ENCODE measurements around the gene FBXW9. TPM values are rescaled to one million over a fixed set of nuclear protein-coding genes. Genes with fewer than 3 reads are reported as not detected.

FBXW9 gene
- total and polyA plus RNA-seq, 2 experiments from 2014 or later, result 6.6 to 19.4 TPM

- H3K36me3 Mint-ChIP-seq (ENCODE audit: low read depth), result peaks cover 40% of the 10 kb centered on the region
- no peaks in the 10 kb centered on the region for H3K27me3 ChIP-seq (ENCODE audit: insufficient read depth)
- H3K27me3 Mint-ChIP-seq (ENCODE audit: insufficient read depth, low read depth, poor library complexity), result peaks cover 27% of the 10 kb centered on the region
- H3K9me3 Mint-ChIP-seq, result no peaks in the 10 kb centered on the region
- ATAC-seq, result peak; percentile 72
- H3K27ac ChIP-seq (ENCODE audit: low read depth), result peak overlapping the region; percentile 96
- peaks cover 36% of the 10 kb centered on the region for H3F3A ChIP-seq (replicated peaks; ENCODE audit: low read depth)
- peaks cover 9% of the 10 kb centered on the region; the same call in 1 of the 2 replicates for H3K4me1 ChIP-seq (ENCODE audit: insufficient read depth)
- H3K4me2 ChIP-seq, result peak overlapping the region; percentile 100
- H3K4me1 Mint-ChIP-seq, result peaks cover 14% of the 10 kb centered on the region
- TF ChIP-seq ZNF331 (CRISPR knock-in tag; IDR thresholded peaks at IDR 0.05; ENCODE audit: low read depth), result no peak
- TF ChIP-seq EZH2 (IDR thresholded peaks at IDR 0.05; ENCODE audit: low read depth, unreplicated experiment), result no peak
- TF ChIP-seq, protein P1, sequence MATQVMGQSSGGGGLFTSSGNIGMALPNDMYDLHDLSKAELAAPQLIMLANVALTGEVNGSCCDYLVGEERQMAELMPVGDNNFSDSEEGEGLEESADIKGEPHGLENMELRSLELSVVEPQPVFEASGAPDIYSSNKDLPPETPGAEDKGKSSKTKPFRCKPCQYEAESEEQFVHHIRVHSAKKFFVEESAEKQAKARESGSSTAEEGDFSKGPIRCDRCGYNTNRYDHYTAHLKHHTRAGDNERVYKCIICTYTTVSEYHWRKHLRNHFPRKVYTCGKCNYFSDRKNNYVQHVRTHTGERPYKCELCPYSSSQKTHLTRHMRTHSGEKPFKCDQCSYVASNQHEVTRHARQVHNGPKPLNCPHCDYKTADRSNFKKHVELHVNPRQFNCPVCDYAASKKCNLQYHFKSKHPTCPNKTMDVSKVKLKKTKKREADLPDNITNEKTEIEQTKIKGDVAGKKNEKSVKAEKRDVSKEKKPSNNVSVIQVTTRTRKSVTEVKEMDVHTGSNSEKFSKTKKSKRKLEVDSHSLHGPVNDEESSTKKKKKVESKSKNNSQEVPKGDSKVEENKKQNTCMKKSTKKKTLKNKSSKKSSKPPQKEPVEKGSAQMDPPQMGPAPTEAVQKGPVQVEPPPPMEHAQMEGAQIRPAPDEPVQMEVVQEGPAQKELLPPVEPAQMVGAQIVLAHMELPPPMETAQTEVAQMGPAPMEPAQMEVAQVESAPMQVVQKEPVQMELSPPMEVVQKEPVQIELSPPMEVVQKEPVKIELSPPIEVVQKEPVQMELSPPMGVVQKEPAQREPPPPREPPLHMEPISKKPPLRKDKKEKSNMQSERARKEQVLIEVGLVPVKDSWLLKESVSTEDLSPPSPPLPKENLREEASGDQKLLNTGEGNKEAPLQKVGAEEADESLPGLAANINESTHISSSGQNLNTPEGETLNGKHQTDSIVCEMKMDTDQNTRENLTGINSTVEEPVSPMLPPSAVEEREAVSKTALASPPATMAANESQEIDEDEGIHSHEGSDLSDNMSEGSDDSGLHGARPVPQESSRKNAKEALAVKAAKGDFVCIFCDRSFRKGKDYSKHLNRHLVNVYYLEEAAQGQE (IDR thresholded peaks at IDR 0.05; ENCODE audit: unreplicated experiment), result no peak
- TF ChIP-seq JUNB (IDR thresholded peaks at IDR 0.05; ENCODE audit: unreplicated experiment), result no peak
- TF ChIP-seq CREB1 (CRISPR knock-in tag; IDR thresholded peaks at IDR 0.05; ENCODE audit: low read depth), result no peak
- TF ChIP-seq EZH2phosphoT487 (IDR thresholded peaks at IDR 0.05; ENCODE audit: unreplicated experiment), result no peak
- no peak for TF ChIP-seq ZNF114 (CRISPR knock-in tag; IDR thresholded peaks at IDR 0.05)
- TF ChIP-seq, protein P2, sequence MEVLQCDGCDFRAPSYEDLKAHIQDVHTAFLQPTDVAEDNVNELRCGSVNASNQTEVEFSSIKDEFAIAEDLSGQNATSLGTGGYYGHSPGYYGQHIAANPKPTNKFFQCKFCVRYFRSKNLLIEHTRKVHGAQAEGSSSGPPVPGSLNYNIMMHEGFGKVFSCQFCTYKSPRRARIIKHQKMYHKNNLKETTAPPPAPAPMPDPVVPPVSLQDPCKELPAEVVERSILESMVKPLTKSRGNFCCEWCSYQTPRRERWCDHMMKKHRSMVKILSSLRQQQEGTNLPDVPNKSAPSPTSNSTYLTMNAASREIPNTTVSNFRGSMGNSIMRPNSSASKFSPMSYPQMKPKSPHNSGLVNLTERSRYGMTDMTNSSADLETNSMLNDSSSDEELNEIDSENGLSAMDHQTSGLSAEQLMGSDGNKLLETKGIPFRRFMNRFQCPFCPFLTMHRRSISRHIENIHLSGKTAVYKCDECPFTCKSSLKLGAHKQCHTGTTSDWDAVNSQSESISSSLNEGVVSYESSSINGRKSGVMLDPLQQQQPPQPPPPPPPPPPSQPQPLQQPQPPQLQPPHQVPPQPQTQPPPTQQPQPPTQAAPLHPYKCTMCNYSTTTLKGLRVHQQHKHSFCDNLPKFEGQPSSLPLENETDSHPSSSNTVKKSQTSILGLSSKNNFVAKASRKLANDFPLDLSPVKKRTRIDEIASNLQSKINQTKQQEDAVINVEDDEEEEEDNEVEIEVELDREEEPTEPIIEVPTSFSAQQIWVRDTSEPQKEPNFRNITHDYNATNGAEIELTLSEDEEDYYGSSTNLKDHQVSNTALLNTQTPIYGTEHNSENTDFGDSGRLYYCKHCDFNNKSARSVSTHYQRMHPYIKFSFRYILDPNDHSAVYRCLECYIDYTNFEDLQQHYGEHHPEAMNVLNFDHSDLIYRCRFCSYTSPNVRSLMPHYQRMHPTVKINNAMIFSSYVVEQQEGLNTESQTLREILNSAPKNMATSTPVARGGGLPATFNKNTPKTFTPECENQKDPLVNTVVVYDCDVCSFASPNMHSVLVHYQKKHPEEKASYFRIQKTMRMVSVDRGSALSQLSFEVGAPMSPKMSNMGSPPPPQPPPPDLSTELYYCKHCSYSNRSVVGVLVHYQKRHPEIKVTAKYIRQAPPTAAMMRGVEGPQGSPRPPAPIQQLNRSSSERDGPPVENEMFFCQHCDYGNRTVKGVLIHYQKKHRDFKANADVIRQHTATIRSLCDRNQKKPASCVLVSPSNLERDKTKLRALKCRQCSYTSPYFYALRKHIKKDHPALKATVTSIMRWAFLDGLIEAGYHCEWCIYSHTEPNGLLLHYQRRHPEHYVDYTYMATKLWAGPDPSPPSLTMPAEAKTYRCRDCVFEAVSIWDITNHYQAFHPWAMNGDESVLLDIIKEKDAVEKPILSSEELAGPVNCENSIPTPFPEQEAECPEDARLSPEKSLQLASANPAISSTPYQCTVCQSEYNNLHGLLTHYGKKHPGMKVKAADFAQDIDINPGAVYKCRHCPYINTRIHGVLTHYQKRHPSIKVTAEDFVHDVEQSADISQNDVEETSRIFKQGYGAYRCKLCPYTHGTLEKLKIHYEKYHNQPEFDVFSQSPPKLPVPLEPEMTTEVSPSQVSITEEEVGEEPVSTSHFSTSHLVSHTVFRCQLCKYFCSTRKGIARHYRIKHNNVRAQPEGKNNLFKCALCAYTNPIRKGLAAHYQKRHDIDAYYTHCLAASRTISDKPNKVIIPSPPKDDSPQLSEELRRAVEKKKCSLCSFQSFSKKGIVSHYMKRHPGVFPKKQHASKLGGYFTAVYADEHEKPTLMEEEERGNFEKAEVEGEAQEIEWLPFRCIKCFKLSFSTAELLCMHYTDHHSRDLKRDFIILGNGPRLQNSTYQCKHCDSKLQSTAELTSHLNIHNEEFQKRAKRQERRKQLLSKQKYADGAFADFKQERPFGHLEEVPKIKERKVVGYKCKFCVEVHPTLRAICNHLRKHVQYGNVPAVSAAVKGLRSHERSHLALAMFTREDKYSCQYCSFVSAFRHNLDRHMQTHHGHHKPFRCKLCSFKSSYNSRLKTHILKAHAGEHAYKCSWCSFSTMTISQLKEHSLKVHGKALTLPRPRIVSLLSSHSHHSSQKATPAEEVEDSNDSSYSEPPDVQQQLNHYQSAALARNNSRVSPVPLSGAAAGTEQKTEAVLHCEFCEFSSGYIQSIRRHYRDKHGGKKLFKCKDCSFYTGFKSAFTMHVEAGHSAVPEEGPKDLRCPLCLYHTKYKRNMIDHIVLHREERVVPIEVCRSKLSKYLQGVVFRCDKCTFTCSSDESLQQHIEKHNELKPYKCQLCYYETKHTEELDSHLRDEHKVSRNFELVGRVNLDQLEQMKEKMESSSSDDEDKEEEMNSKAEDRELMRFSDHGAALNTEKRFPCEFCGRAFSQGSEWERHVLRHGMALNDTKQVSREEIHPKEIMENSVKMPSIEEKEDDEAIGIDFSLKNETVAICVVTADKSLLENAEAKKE (CRISPR knock-in tag; IDR thresholded peaks at IDR 0.05), result no peak
- TF ChIP-seq NANOG (IDR thresholded peaks at IDR 0.05; ENCODE audit: borderline replicate concordance), result no peak
- TF ChIP-seq ETS1 (IDR thresholded peaks at IDR 0.05), result no peak
- no peak for TF ChIP-seq POLR2AphosphoS5 (IDR thresholded peaks at IDR 0.05; ENCODE audit: low read depth)
- TF ChIP-seq STAT1 (IDR thresholded peaks at IDR 0.05; ENCODE audit: unreplicated experiment), result no peak
- no peak for TF ChIP-seq CTCF (conservative IDR thresholded peaks at IDR 0.05; ENCODE audit: low read depth in 2 of 2)
- peak overlapping the region; percentile 80 for H3K4me3 ChIP-seq
- peak; percentile 93 for DNase-seq (ENCODE audit: low spot score)
- H4K20me1 ChIP-seq (replicated peaks; ENCODE audit: insufficient read depth), result peaks cover 26% of the 10 kb centered on the region; the same call in 1 of the 2 replicates
- peak overlapping the region; percentile 91 for H3K4me3 Mint-ChIP-seq
- H3K79me2 ChIP-seq (replicated peaks; ENCODE audit: insufficient read depth), result peaks cover 71% of the 10 kb centered on the region
- H3K9me2 ChIP-seq (ENCODE audit: insufficient read depth), result no peaks in the 10 kb centered on the region
- peak overlapping the region; percentile 95 for H3K27ac Mint-ChIP-seq
- H3K36me3 ChIP-seq (ENCODE audit: insufficient read depth), result peaks cover 11% of the 10 kb centered on the region; the same call in 1 of the 2 replicates
- no peak overlapping the region for H2AFZ ChIP-seq
These were observed 25.5 kb upstream of the FBXW9 start for GRCh38 chr19:12721656-12722565.
